ENCODE measurements around the gene POTEB2.
"Not testable (repeated sequence)": the region's sequence is repeated elsewhere in the genome, so short reads cannot be mapped to it uniquely, and the experiment has no call there.

POTEB2 gene

DNA sequence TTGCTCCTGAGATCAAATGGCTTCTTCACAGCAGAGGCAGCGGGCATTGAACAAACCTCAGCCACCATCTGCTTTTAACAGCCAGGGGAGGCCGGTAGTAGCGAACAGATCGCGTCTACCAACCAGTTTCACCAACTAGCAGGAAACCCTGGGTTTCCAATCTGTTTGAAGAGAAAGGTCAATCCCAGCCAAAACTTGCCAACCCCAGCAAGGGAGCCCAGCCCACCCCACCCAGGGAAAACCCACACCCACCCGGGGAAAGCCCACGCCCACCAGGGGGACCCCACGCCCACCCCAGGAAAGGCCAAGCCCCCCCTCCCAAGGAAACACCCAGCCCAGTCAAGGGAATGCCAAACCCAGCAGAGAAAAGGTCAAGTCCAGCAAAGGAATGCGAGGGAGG is at the start of gene POTEB2:
POTEB2 (minus strand) TSS at position 101 of the 400 bp plus-strand sequence; CDS start at position 68, 33 bp downstream.
- DNase-seq = not testable (repeated sequence)

DNA sequence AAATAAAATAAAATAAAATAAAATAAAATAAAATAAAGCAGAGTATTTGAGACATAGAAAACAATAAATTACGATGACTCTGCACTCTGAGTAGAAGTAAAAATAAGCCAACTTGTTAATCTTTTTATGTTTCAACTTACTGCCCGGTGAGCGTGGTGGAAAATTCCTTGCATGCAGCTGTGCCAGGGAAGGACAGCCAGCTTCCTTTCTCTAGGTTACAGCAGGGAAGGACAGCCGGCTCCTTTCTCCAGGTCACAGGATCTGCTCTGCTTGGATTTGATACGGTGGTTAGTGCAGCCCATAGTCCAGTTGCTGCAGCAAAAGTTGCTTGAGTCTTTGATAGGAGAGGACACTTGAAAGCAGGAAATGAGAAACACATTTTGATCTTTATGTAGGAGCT is 13.8 kb upstream of the POTEB2 start:
- DNase-seq = not testable (repeated sequence)

DNA sequence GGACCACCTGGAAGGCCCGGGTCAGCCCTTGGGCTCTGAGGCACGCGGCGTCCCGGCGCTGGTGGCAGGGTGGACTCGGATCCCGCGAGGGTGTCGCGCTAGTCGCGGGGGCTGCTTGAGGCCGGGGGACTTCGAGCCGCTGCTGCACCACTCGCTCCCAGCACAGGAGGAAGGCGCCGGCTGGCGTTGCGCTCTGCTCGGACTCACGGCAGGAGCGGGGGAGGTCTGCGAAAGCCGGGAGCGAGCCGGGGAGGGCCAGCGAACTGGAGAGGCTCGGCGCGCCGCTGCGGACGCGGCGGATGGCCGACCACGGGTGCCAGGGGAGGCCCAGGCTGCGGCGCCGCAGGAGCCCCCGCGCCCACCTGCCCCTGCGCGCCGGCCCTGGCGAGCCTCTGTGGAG is 12.3 kb upstream of the POTEB2 start:
- not testable (repeated sequence) for DNase-seq

DNA sequence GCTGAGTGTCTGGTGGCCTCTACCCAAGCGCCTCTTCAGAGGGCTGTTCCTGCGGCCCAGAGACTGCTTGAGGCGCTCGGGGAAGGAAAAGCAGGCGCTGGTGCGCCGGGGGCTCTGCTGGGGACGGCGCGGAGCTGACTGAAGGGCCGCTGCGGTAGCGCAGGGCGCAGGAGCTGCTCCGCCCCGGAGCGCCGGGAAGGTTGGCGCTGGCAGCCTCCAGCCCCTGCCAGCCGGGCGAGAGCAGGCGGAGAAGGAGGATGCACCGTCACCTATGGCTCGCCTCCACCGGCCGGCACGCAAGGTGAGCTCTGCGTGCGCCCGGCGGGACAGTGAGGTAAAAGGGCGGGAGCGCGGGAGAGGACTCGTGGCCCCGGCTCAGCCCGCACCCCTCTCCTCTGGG is 11.7 kb upstream of the POTEB2 start:
- not testable (repeated sequence) for DNase-seq

Data from SIG-M5 (cell line).